NCI-H524 (cell line): ENCODE data around the gene SFRP5.

Experiments used
- DNase-seq, 2 experiments: peaks; one replicate each; lab custom pipeline; 2025; lab: John Stamatoyannopoulos, UW

SFRP5 gene

GRCh38 chr10:97785731-97786130, 13.9 kb upstream of the SFRP5 start:
- DNase-seq: no peak

- no peak for DNase-seq
These were observed 13.4 kb upstream of the SFRP5 start for GRCh38 chr10:97785231-97785630.

GRCh38 chr10:97784200-97784810, 12.5 kb upstream of the SFRP5 start:
- DNase-seq: no peak

- no peak for DNase-seq
These were observed 10.8 kb upstream of the SFRP5 start for GRCh38 chr10:97782455-97783228.

- no peak for DNase-seq
These were observed 10.0 kb upstream of the SFRP5 start for GRCh38 chr10:97781618-97782331.

GRCh38 chr10:97780841-97781617, 9.2 kb upstream of the SFRP5 start:
- no peak for DNase-seq

- no peak for DNase-seq
These were observed 8.2 kb upstream of the SFRP5 start for GRCh38 chr10:97779975-97780374.

- no peak for DNase-seq
These were observed 7.7 kb upstream of the SFRP5 start for GRCh38 chr10:97779492-97779891.

- no peak for DNase-seq
These were observed 6.9 kb upstream of the SFRP5 start for GRCh38 chr10:97778452-97779302.

- no peak for DNase-seq
These were observed 5.3 kb upstream of the SFRP5 start for GRCh38 chr10:97777143-97777542.

GRCh38 chr10:97774811-97775294, 3.1 kb upstream of the SFRP5 start:
- DNase-seq: no peak

- no peak for DNase-seq
These were observed 1.3 kb upstream of the SFRP5 start for GRCh38 chr10:97773096-97773495.

- peak in 1 of 2 experiments; percentile 31 for DNase-seq
These were observed 526 bp downstream of the SFRP5 start for GRCh38 chr10:97771055-97771891.

- no peak for DNase-seq
These were observed 1.5 kb downstream of the SFRP5 start for GRCh38 chr10:97770255-97770654.

- no peak for DNase-seq
These were observed 3.2 kb downstream of the SFRP5 start for GRCh38 chr10:97768322-97769315.

GRCh38 chr10:97766996-97767924, 4.5 kb downstream of the SFRP5 start:
- DNase-seq: no peak

- DNase-seq: no peak
These were observed 5.5 kb downstream of the SFRP5 start for GRCh38 chr10:97766106-97766810.
